HG02571 (cell line): ENCODE data around the gene WSCD2.

Experiments used
- ATAC-seq: cut with Tn5 transposase; IDR thresholded peaks from one replicate; pipeline ENCODE4 v1.9.1; 2021; ENCODE audit warnings: mild to moderate bottlenecking, moderate library complexity; ENCODE audit not compliant: unreplicated experiment

WSCD2 gene

DNA sequence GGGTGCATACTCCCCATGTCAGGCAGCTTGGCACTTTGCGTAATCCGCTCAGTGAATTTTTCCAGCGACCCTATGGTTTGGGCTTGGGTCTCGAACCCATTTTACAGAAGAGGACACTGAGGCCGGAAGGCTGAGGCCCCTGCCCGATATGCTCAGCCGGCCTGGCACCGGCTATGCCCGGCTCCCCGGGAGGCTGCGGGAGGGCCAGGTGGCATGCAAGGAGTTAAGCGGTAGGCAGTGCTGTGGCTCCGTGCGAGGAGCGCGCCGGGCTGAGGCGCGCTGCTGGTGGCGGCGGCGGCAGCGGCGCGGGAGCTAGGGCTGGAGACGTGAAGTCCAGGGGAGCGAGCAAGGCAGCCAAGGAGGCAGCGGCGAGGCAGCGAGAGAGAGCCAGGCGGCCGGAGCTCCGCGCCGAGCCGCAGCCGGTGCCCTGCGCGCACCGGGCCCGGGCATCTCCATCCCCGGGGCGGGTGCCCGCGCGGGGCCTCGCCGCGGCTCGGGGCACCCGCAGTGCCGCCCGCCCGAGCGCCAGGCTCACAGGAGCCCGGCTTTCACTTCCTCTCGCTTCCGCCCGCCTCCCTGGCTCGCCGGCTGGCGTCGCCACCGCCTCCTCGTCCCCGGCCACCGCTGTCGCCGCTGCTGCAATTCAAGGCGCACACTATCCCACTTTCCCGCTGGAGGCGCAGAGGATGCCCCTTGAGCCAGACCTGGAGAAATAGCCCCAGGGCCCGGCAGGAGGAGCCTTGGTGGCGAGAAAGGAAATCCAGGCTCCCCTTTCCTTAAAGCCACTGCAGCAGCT, at the start of gene WSCD2:
TSS of gene WSCD2 (plus strand) at position 272 of the 796 bp plus-strand sequence. CDS start 66,545 bp downstream, outside the sequence.
- no peak for ATAC-seq

DNA sequence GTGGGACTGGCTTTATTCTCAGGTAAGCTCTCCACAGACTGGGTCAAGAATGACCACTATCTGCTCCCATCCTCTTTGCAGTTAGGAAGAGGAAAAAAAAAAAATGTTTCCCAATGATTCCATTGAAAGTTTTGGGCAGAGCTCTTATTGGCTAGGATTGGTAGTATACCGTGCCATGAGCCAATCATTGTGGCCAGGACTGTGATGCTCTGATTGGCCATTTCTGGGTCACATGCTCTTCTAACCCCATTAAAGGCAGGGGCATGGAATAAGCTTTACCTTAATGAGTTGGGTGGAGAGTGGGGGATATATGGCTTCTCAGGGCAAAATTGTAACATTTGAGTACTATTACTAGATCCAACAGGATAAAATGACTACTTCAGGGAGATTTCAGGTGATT, 49.4 kb upstream of the WSCD2 start:
- no peak for ATAC-seq

DNA sequence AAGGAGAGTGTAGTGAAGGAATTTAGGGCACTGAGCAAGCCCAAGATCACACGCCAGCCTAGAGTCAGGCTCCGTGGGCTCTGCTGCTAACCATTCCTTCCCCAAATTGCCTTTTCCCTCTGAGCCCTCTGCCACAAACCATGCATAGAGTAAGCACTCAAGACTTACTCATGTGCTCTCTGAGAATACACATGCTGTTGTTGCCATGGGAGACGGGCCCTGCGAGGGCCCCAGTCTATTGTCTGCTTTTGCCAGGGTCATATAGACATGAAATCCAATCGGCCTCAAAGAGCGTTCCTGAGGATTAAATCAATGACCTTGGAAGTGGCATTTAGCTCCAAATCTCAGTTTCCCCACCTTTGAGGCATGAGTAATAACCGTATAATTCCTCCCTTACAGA, 48.7 kb upstream of the WSCD2 start:
- no peak for ATAC-seq

DNA sequence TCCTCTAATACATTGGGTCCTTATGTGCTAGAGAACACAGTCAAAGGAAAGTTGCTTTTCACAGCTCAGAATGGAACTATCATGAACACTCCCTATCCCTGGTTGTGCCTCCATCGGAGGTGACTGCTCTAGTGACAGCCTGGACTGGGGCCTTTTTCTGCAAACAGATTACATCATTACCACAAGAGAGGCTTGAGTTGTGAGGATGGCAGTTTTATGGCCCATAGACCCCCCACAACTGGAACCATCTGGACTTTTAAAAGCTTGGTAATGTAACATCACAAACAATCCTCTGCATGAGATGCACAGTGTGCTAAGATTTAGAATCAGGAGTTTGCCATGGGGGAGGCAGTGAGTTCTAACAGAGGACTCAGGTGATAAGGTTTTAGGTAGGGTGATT, 46.6 kb upstream of the WSCD2 start:
- no peak for ATAC-seq

DNA sequence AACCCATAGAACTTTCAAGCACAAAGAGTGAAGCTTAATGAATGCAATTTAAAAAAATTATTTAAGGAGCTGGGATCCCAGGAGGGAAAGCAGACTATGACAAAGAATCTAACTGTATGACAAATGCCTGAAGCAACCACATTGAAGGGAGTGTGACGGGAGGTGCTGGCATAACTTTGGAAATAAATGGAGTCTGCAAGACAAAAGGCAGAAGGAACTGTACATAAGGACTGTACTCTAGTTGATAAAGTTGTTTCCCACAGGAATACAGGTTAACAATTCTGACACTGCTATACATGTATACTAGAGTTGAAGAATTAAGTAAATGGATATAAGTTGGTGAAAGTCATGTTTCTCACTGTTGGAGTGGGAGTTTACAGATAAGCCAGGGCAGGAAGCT, 41.2 kb upstream of the WSCD2 start:
- ATAC-seq, result no peak

DNA sequence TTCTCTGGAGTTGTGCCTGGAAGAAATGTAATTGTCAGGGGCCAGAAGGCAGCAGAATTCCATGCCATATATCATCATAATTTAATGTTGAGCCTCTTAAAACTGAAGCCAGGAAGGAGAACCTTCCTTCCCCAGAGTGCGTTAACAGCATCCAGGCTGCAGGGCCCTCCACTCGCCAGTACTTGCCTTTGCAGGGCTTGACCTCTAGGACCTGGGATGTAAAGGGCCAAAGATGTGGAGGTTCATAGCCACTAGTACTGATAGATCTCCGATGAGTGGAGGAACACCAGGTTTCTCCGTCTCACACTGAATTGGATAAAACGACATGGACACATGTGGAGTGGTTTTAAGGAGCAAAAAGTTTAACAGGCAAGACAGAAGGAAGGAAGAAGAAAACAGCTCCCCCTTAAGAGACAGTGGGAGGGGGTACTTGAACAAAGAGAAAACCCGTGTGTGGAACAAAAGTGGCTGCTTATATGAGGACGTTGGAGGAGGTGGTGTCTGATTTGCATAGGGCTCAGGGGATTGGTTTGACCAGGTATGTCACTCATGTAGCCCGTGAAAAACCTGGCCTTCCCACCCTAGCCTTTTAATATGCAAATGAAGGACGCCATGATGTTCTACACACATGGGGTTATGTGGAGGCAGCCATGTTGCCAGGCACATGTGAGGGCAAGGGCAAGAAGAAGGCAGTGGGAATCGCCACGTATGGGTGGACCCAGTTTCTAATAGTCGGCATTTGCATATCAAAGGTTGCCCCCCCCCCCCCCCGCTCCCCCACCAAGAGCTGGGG, 38.8 kb upstream of the WSCD2 start:
- no peak for ATAC-seq

DNA sequence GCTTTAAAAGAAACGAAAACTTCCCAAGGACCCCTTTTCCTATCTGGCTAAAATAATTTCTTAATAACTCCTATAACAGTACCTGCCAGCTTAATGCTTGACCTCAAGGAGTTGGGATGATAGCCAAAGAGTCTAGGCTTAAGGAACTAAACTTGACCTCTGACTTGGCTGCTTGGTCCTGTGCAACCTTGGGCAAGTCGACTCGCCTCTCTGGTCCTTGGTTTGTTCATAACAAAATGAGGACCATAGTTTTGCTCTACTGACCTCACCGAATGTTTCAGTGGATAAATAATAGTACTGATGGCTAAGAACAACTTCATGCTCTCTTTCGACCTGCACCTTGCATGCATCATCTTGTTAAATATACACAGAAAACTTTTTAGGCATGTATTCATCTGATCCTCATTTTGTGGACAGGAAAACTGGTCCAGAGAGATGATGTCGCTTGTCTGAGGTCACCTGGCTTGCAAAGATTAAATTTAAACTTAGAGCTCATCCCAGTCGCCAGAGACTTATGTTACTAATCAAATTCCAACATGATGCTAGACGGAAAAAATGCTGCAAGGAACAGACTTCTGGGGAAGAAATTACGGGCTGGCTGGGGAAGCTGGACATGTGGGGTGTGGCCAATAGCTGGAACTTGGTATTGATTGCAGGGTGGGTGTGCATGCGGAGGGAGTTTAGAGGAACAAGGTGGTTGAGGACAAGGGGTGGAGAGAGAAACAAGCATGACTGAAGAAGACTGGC, 38.0 kb upstream of the WSCD2 start:
- ATAC-seq, result no peak

DNA sequence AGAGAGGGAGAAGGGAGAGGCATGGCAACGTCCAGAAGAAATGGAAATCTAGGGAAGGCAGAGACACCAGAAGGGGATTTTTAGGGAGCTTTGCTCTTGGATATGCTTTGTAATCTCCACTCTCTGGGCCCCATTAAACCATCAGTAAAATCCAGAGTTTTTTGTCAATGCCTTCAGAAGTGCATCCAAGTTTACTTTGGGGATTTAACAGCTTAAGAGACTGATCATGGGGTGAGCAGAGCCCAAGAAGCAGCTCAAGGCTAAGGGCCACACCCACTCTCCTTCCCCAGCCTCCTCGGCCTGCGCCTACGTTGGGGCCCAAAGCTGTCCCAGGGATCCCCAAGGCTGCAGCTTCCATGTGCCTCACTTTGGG, 37.4 kb upstream of the WSCD2 start:
- no peak for ATAC-seq

DNA sequence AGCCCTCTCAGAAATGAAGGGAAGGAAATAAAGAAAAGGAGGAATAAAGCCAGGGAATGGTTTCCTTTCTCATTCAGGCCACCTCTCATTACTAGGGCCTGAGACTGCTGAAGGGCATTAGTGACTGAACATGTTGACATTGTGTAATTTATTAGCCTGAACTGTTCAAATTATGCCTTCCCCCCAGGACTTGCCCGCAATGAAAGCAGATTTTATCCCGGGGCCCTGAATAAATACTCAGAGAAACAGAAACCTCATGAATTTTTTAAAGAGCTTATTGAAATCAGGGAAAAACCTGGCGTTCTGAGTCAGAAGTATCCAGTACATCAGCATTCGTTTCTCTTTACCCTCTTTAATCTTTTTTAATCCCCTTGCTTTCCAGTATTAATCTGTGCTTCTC, 35.9 kb upstream of the WSCD2 start:
- no peak for ATAC-seq

DNA sequence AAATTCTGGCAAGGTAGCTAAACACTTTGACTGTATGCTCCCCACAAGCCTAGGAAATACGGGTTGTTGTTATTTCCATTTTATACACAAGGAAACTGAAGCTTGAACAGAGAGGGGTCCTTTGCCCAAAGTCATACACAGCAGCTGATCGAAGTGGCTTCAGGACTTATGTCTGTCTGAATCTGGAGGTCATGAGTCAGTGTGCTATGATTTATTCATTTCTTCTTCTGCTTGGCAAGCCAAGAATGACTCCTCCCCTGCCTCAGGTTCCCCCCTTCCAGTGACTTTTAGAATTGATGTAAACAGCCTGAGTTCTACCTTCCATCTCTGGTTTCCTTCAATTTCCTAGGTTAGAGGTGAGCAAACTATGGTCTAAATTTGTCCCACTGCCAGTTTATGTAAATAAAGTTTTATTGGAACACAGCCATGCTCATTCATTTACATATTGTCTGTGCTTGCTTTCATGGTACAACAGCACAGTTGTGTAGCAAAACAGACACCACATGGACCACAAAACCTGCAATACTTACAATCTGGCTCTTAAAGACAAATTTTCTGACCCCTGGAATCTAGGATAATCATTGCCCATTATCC, 34.9 kb upstream of the WSCD2 start:
- ATAC-seq, result no peak

DNA sequence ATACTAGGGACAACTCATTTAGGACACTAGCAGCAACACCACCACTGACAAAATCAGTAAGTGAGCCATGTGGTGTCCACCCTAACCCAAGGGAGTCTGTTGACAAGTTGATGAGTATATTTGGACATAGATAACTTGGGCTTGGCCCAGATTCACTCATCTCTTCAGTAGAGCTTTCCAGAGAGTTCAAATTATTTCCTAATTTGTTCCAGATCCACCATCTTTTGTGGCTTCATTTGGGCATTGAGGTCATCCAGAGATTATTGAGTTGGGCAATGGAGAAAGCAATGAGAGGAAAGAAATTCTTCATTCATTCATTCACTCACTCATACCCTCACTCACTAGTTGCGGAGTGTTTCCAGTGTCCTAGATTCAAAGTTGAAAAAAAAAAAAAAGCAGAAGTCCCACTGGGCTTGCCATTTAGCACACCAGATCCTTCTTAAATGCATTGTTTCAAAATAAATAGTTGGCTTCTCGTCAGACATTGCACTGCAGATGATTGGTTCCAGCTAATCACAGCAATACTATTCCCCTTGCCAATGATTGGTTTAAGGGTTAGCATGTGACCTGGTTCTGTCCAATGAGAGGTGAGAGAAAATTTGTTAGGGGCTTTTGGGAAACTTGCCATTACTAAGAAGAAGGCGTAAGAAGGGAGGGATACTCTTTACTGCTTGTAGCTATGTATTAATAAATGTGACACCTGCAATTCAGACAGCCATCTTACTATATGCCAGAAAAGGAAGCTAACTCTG, 31.8 kb upstream of the WSCD2 start:
- no peak for ATAC-seq

DNA sequence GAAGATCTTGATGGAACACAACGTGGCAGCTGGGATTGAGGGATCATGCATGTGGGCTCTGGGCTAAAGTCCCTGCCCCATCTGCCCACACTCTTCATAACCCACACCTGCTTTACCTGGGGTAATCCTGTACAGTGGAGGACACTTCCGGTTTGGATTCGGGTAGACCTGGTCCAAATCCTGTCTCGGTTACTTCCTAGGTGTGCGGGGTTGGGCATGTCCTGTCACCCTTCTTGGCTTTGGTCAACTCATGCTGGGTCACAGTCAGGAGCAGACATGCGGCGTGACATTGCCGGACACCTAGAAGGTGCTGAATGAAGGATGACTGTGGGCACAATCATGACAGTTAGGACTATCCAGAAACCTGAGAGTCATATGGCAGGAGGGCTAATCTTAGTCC, 30.7 kb upstream of the WSCD2 start:
- no peak for ATAC-seq

DNA sequence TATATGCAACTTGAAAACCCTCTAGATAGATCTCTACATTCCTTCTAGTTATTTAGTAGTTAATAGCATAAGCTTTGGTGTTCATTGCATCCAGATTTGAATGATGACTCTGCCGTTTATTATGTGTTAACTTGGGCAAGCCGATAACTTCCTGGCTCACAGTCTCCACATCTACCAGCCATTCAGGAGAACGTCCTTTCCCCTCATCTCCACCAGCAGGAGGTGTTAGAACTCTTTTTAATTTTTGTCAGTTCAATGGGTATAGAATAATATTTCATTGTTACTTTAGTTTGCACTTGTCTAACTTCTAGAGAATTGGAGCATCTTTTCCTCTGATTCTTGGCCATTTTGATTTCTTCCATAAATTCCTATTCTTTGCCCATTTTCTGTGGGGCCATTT, 30.0 kb upstream of the WSCD2 start:
- ATAC-seq, result no peak

DNA sequence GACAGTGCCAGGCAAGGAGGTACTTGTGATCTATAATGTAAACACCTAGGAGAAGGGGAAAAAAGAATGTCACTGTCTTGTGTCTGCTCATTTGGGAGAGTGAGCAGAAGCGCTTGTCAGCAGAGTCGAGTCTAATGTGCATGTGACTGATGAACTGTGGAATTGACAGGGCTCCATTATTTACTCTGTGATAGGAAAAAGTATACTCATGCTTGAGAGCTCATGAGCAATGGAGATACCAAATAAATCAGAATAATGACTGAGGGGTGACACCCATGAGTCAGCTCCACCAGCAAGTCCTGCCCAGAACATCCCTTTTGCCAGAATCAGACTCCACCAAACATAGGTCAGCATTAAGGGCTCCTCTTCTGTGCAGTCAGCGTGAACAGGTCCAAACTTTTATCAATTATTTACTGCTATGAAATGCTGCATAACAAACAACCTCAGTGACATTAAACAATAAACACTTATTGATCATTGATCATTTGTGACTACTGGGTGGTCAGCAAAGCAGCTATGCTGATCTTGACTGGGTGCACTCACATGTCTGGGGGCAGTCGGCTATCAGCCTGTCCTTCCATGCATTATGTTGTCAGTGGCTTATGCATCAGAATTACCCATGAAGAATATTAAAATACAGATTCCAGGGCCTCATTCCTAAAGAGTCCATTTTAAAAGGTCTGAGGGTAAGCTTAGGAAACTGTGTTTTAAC, 29.2 kb upstream of the WSCD2 start:
- ATAC-seq, result no peak

DNA sequence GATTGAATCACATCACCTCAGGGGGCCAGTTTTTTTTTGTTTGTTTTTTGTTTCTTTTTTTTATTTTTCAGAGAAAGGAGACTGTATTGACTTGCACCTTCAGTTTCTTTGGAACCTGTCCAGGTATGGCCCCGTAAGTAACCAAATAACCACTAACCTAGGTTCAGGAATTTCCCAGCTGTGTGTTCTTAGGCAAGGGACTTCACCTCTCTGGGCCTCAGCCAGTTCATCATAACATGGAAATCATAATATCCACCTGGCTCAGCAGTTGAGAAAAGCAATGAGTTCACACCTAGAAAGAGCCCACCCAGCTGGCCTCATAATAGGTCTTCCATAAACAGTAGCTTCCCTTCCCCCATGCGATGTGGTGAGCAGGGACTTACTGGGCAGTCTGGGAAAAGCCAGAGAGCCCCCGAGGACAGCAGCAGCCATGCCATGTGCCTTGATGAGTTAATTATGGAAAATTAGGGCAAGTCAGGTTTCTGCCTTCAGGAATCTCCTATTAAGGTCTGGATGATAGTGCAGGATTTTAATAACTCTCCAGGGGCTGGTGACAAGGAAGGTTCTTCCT, 27.4 kb upstream of the WSCD2 start:
- no peak for ATAC-seq

DNA sequence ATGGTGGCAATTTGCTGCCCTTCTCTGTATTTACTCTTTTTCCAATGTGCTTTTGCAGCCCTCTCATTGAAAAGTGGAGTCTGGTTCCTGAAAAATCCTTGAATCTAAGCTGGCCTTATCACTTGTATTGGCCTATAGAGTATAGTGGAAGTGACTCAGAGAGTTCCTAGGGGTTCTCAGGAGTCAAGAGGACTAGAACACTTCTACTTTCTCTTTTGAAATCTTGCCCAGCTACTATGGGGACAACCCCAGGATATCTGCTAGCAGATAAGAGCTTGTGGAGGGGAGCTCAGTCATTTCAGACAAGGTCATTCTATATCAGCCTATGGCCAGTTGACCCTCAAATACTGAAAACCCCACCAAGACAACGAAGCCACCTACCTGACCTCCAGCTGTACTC, 26.7 kb upstream of the WSCD2 start:
- no peak for ATAC-seq

DNA sequence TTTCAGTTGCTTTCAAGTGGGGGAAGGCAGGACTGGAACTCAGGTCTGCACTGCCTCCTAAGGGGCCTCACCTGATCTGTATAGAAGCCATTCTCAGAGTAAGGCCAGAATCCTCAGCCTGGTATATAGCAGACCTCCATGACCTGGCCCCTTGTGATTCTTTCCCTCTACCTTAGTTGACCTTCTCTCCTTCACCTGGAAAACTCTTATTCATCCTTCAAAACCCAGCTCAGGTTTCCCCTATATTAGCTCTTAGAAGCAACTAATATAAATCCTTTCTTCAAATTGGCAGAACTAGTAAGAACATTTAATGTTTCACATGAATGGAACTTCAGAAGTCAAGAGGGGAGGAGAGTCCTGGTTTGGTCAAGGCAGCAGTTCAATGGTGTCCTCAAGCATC, 26.0 kb upstream of the WSCD2 start:
- ATAC-seq, result no peak

DNA sequence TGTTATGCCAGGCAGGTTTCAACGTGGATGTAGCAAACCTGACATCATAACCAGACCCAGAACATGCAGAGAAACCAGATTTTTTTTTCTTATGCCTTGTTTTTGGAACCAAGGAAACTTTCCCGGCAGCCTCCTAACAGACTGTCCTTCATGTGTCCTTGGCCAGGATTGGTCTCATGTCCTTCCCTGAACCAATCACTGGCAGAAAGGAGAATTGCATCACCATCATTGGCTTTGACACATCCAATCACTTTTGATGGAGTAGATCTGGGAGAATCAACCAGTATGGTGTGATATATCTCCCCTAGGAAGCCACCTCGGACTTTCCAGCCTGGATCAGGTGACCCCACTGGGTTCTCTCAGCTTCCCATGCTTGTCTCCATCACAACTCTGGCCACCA, 25.6 kb upstream of the WSCD2 start:
- ATAC-seq, result no peak

DNA sequence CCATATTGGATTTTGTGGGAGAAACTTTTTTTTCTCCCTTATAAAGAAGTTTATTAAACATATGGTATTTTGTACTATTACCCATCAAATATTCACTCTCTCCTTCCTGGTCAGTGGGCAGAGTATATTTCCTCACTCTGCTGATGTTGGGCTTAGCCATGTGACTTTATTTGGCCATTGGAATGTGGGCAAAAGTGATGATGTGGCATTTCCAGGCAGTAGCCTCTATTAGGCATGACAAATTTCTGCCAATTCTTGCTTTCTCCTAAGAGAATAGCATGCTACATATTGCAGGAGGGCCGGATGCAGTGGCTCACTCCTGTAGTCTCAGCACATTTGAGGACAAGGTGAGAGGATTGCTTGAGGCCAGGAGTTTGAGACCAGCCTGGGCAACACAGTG, 24.4 kb upstream of the WSCD2 start:
- ATAC-seq, result no peak

DNA sequence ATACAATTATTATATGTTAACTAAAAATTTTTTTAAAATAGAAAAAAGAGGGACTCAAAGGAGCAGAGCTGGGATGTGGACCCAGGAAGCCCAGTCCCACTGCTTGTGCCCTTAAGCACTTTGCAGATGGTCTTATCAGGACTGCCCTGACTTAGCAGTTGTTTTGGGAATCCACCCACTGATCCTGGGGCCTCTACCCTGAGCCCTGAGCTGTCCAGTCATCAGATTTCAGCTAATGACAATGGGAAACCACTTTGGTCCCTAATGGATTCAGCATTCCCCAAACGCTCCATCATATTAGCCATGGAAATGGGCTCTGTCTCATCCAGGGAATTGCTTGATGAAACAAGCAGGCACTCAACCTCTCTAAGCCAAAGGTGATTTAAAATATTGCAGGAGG, 22.5 kb upstream of the WSCD2 start:
- no peak for ATAC-seq
